Measurements from ENCODE around the gene DCLK2.

DNA sequence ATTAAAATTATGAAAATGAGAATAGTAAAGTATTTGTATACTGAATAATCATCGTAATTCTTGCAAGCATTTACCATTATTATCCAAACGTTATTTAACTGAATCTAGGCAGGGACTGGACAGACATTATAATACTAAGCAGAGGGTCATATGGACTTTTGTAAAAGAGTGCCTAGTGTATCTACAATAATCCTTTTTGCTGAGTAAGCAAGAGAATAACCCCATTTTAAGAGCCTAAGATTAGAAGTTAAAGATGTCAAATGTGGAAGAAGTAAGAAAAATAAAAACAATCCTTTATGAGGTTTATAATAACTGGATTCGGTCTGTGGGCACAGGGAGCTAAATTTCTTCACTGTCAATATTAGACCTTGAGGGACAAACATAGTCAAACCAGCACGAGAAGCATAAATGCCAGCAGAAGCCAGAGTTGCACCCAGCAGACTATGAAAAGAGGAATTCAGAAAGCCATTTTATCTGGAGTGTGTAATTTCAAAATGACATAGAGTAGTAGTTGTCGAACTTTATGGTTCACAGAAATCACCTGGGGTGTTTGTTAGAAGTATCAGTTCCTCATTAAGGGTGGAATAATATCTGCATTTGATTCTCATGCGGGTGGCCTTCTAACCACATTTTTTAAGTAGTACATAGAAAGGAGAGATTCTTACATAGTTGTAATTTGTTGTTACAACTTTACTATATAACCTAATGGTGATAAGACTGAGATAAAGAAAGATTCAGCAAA lies 39.7 kb upstream of the DCLK2 start:
- TF ChIP-seq POLR2A (IDR thresholded peaks at IDR 0.05; ENCODE audit: low read depth, low read length) = no peak
- TF ChIP-seq RAD21 (IDR thresholded peaks at IDR 0.05; ENCODE audit: low read length) = no peak
- TF ChIP-seq, protein P1, sequence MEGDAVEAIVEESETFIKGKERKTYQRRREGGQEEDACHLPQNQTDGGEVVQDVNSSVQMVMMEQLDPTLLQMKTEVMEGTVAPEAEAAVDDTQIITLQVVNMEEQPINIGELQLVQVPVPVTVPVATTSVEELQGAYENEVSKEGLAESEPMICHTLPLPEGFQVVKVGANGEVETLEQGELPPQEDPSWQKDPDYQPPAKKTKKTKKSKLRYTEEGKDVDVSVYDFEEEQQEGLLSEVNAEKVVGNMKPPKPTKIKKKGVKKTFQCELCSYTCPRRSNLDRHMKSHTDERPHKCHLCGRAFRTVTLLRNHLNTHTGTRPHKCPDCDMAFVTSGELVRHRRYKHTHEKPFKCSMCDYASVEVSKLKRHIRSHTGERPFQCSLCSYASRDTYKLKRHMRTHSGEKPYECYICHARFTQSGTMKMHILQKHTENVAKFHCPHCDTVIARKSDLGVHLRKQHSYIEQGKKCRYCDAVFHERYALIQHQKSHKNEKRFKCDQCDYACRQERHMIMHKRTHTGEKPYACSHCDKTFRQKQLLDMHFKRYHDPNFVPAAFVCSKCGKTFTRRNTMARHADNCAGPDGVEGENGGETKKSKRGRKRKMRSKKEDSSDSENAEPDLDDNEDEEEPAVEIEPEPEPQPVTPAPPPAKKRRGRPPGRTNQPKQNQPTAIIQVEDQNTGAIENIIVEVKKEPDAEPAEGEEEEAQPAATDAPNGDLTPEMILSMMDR (conservative IDR thresholded peaks at IDR 0.05; ENCODE audit: low read depth, low read length) = no peak
- TF ChIP-seq FOS (IDR thresholded peaks at IDR 0.05; ENCODE audit: low read depth, low read length) = no peak
- no peak for TF ChIP-seq CEBPB (IDR thresholded peaks at IDR 0.05; ENCODE audit: low read depth, low read length)
- no peak for TF ChIP-seq CHD1 (IDR thresholded peaks at IDR 0.05; ENCODE audit: low read depth, low read length)
- no peak for TF ChIP-seq MAZ (IDR thresholded peaks at IDR 0.05; ENCODE audit: borderline replicate concordance, low read depth, low read length)
- TF ChIP-seq, protein P2, sequence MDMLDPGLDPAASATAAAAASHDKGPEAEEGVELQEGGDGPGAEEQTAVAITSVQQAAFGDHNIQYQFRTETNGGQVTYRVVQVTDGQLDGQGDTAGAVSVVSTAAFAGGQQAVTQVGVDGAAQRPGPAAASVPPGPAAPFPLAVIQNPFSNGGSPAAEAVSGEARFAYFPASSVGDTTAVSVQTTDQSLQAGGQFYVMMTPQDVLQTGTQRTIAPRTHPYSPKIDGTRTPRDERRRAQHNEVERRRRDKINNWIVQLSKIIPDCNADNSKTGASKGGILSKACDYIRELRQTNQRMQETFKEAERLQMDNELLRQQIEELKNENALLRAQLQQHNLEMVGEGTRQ (IDR thresholded peaks at IDR 0.05; ENCODE audit: low read depth, low read length) = no peak
- no peak for TF ChIP-seq SMC3 (IDR thresholded peaks at IDR 0.05; ENCODE audit: low read depth, low read length)
- no peak for TF ChIP-seq MXI1 (IDR thresholded peaks at IDR 0.05; ENCODE audit: borderline replicate concordance, low read depth, low read length)
- no peak for TF ChIP-seq BHLHE40 (IDR thresholded peaks at IDR 0.05; ENCODE audit: low read depth, low read length)

All from IMR-90 (cell line).